Right lobe of liver (tissue), 4 donors: ENCODE data around the gene DYNC1LI1.

Source experiments
- CTCF ChIP-seq, 4 donors: fragments of 200-600 bp in 3 of 4; fragments of 450-650 bp in 1 of 4; IDR thresholded peaks; one replicate each; pipeline versions ENCODE4 v1.5.1 to v1.8.0; 2016 to 2022; ENCODE audit warnings: antibody characterized with exemption in 4 of 4, mild to moderate bottlenecking in 2 of 4
- POLR2A ChIP-seq: fragments of 450-650 bp; IDR thresholded peaks from one replicate; pipeline ENCODE4 v1.6.1; 2017; ENCODE audit warnings: antibody characterized with exemption, mild to moderate bottlenecking
- donor health status: DM: no; HTN: no; CAD: no.
- donor health status: DM: no; HTN: no; CAD: no.
- donor health status: DM: no; HTN: yes; CAD: no.

- TF ChIP-seq POLR2A (no peak), CTCF (IDR thresholded peaks at IDR 0.05) (no peak)
Observed at GRCh38 chr3:32571192-32571485, 481 bp upstream of the DYNC1LI1 start.
